ENCODE data around the gene AK2.

DNA sequence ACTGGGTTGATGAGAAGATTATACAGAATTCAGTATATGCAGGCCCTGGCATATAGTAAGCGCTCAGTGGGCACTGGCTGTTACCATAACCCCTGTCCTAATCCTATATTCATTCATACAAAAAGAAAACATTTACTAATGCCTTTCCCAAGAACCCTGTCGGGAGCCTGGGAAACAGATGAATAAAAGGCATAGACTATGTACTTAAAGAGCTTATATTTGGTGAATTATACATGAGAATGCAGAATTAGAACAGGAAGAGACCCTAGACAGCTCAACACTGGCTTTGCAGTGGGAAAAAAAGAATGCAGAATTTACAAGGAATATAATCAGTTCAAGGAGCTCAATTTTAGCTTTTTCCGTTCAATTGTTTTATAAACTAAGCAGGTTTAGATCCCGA, 10.9 kb downstream of the AK2 start:
- TF ChIP-seq, protein P1, sequence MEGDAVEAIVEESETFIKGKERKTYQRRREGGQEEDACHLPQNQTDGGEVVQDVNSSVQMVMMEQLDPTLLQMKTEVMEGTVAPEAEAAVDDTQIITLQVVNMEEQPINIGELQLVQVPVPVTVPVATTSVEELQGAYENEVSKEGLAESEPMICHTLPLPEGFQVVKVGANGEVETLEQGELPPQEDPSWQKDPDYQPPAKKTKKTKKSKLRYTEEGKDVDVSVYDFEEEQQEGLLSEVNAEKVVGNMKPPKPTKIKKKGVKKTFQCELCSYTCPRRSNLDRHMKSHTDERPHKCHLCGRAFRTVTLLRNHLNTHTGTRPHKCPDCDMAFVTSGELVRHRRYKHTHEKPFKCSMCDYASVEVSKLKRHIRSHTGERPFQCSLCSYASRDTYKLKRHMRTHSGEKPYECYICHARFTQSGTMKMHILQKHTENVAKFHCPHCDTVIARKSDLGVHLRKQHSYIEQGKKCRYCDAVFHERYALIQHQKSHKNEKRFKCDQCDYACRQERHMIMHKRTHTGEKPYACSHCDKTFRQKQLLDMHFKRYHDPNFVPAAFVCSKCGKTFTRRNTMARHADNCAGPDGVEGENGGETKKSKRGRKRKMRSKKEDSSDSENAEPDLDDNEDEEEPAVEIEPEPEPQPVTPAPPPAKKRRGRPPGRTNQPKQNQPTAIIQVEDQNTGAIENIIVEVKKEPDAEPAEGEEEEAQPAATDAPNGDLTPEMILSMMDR (IDR thresholded peaks at IDR 0.05): no peak
- TF ChIP-seq POLR2A (IDR thresholded peaks at IDR 0.05): no peak
- no peak for TF ChIP-seq POLR2AphosphoS5 (IDR thresholded peaks at IDR 0.05; ENCODE audit: insufficient read depth in 1 of 2, low read depth in 1 of 2)
